H1 (cell line): ENCODE data around the gene STT3A.

Experiments used
- HDAC2 ChIP-seq, 2 experiments: fragments of 300-600 bp in 1 of 2; sonication (generic) in 1 of 2; IDR thresholded peaks; 2 replicates each; pipeline ENCODE4 v1.6.1; 2011 to 2012; ENCODE audit warnings: low read depth in 2 of 2, low read length in 2 of 2, mild to moderate bottlenecking in 2 of 2, moderate library complexity in 2 of 2, borderline replicate concordance in 1 of 2, inconsistent platforms in 1 of 2
- JUN ChIP-seq: IDR thresholded peaks from 2 replicates; pipeline ENCODE4 v1.6.1; 2011; ENCODE audit warnings: low read depth, mild to moderate bottlenecking, improper control_type of control experiment, low read length
- NRF1 ChIP-seq: IDR thresholded peaks from 2 replicates; pipeline ENCODE4 v1.6.1; 2011; ENCODE audit warnings: mild to moderate bottlenecking, low read depth, low read length, improper control_type of control experiment
- POLR2A ChIP-seq, 2 experiments: IDR thresholded peaks; 1 replicate in 1 of 2; 2 replicates in 1 of 2; pipeline ENCODE4 v1.6.1; 2011; ENCODE audit warnings: low read depth in 2 of 2, low read length in 2 of 2, mild to moderate bottlenecking in 2 of 2; ENCODE audit errors: control extremely low read depth in 1 of 2
- RFX5 ChIP-seq: IDR thresholded peaks from 2 replicates; pipeline ENCODE4 v1.6.1; 2011; ENCODE audit warnings: low read depth, low read length, improper control_type of control experiment, borderline replicate concordance
- SUZ12 ChIP-seq: fragments of 200-600 bp; sonication (generic); IDR thresholded peaks from 2 replicates; pipeline ENCODE4 v1.6.1; 2012; ENCODE audit warnings: mild to moderate bottlenecking, inconsistent platforms, low read length, moderate library complexity, mixed read lengths
- YY1 ChIP-seq: IDR thresholded peaks from 2 replicates; pipeline ENCODE4 v1.6.1; 2011; ENCODE audit warnings: low read depth, mild to moderate bottlenecking, low read length
- TF ChIP-seq, protein P1 (sequence below): IDR thresholded peaks from 2 replicates; pipeline ENCODE4 v1.6.1; 2011; ENCODE audit warnings: low read length, improper control_type of control experiment
- TF ChIP-seq, protein P2 (sequence below), 3 experiments: IDR thresholded peaks; 1 replicate in 2 of 3; 2 replicates in 1 of 3; pipeline versions ENCODE4 v1.5.1 to v1.6.1; 2011; ENCODE audit warnings: low read length in 3 of 3, mild to moderate bottlenecking in 3 of 3, inconsistent platforms in 2 of 3, low read depth in 1 of 3, moderate library complexity in 1 of 3; ENCODE audit not compliant: insufficient read depth in 1 of 3; ENCODE audit errors: control extremely low read depth in 1 of 3

DNA sequence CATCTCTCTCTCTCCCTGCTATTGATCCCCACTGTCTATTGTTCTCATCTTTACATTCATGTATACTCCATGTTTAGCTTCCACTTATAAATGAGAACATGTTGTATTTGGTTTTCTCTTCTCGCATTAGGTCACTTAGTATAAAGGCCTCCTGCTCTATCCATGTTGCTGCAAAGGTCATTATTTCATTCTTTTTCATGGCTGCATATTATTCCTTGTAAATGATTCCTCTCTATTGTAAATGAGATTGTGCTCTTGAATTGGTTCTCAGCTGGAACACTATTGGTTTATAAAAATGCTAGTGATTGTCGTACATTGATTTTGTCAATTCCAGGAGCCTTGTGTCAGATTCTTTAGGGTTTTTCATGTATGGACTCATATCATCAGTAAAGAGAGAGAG is 74.5 kb downstream of the STT3A start:
- TF ChIP-seq YY1 (no peak), RFX5 (no peak), SUZ12 (no peak), HDAC2 (IDR thresholded peaks at IDR 0.05; ENCODE audit: borderline replicate concordance in 1 of 2, low read depth in 2 of 2, low read length in 2 of 2) (no peak), POLR2A (IDR thresholded peaks at IDR 0.05; ENCODE audit: control extremely low read depth in 1 of 2, low read depth in 2 of 2, low read length in 2 of 2) (no peak), NRF1 (no peak), JUN (no peak)
- TF ChIP-seq, protein P1, sequence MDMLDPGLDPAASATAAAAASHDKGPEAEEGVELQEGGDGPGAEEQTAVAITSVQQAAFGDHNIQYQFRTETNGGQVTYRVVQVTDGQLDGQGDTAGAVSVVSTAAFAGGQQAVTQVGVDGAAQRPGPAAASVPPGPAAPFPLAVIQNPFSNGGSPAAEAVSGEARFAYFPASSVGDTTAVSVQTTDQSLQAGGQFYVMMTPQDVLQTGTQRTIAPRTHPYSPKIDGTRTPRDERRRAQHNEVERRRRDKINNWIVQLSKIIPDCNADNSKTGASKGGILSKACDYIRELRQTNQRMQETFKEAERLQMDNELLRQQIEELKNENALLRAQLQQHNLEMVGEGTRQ = no peak
- TF ChIP-seq, protein P2, sequence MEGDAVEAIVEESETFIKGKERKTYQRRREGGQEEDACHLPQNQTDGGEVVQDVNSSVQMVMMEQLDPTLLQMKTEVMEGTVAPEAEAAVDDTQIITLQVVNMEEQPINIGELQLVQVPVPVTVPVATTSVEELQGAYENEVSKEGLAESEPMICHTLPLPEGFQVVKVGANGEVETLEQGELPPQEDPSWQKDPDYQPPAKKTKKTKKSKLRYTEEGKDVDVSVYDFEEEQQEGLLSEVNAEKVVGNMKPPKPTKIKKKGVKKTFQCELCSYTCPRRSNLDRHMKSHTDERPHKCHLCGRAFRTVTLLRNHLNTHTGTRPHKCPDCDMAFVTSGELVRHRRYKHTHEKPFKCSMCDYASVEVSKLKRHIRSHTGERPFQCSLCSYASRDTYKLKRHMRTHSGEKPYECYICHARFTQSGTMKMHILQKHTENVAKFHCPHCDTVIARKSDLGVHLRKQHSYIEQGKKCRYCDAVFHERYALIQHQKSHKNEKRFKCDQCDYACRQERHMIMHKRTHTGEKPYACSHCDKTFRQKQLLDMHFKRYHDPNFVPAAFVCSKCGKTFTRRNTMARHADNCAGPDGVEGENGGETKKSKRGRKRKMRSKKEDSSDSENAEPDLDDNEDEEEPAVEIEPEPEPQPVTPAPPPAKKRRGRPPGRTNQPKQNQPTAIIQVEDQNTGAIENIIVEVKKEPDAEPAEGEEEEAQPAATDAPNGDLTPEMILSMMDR (IDR thresholded peaks at IDR 0.05; ENCODE audit: control extremely low read depth in 1 of 3, insufficient read depth in 1 of 3, low read depth in 1 of 3, low read length in 3 of 3) = no peak
